ENCODE results near the gene PAX1.

- TF ChIP-seq FOXM1 (IDR thresholded peaks at IDR 0.05; ENCODE audit: borderline replicate concordance) (no peak), ARNT (IDR thresholded peaks at IDR 0.05) (no peak), SP1 (IDR thresholded peaks at IDR 0.05) (no peak), TARDBP (IDR thresholded peaks at IDR 0.05) (no peak), L3MBTL2 (conservative IDR thresholded peaks at IDR 0.05) (no peak), NFRKB (IDR thresholded peaks at IDR 0.05) (no peak), LEF1 (IDR thresholded peaks at IDR 0.05; ENCODE audit: borderline replicate concordance) (no peak), FOXA1 (IDR thresholded peaks at IDR 0.05) (no peak), HDGF (IDR thresholded peaks at IDR 0.05; ENCODE audit: borderline replicate concordance) (no peak), ELF4 (IDR thresholded peaks at IDR 0.05) (no peak), PKNOX1 (IDR thresholded peaks at IDR 0.05) (no peak)
Observed at GRCh38 chr20:21705575-21706260, at the start of gene PAX1.

Measured in HEK293T (cell line).